VCaP (cell line): ENCODE data around the gene SIT1.
A peak's percentile ranks its signal among the peaks of the same experiment; 100 is the strongest.

Experiments used
- H3K27ac ChIP-seq: fragments of 450-650 bp; 2 replicates; pipeline ENCODE4 v1.5.1; 2017
- CTCF ChIP-seq: fragments of 450-650 bp; conservative IDR thresholded peaks from 2 replicates; pipeline ENCODE4 v1.5.1; 2017; ENCODE audit warnings: mild to moderate bottlenecking, moderate library complexity

Gene SIT1

GRCh38 chr9:35673132-35674024 lies 22.6 kb upstream of the SIT1 start, which contains the start of gene CA9:
TSS of gene CA9 (plus strand) at chr9:35673928. CDS start at chr9:35673960, 32 bp downstream.
- H3K27ac ChIP-seq, result no peak within 1 kb of the TSS
- TF ChIP-seq CTCF, result no peak

- H3K27ac ChIP-seq, result peak overlapping the region; percentile 55
- no peak for TF ChIP-seq CTCF
These were observed 18.8 kb upstream of the SIT1 start for GRCh38 chr9:35669331-35670145.

GRCh38 chr9:35667939-35668338 lies 17.2 kb upstream of the SIT1 start:
- no peak overlapping the region for H3K27ac ChIP-seq
- no peak for TF ChIP-seq CTCF

GRCh38 chr9:35666549-35666948 lies 15.8 kb upstream of the SIT1 start:
- H3K27ac ChIP-seq, result no peak overlapping the region
- TF ChIP-seq CTCF, result no peak

GRCh38 chr9:35666045-35666444 lies 15.3 kb upstream of the SIT1 start:
- peak overlapping the region; percentile 81; the same call in 1 of the 2 replicates for H3K27ac ChIP-seq
- TF ChIP-seq CTCF, result no peak

GRCh38 chr9:35665471-35665818 lies 14.7 kb upstream of the SIT1 start:
- H3K27ac ChIP-seq, result peak overlapping the region; percentile 81
- peak; percentile 8; the same call in 1 of the 2 replicates for TF ChIP-seq CTCF
